Effector CD8-positive, alpha-beta T cell (primary cell): ENCODE results near the gene TRAF3IP1.
"Not testable (repeated sequence)": the region's sequence is repeated elsewhere in the genome, so short reads cannot be mapped to it uniquely, and the experiment has no call there.

Experiments used
- DNase-seq: peaks from one replicate; lab custom pipeline; 2025; lab: John Stamatoyannopoulos, UW

Gene TRAF3IP1

DNA sequence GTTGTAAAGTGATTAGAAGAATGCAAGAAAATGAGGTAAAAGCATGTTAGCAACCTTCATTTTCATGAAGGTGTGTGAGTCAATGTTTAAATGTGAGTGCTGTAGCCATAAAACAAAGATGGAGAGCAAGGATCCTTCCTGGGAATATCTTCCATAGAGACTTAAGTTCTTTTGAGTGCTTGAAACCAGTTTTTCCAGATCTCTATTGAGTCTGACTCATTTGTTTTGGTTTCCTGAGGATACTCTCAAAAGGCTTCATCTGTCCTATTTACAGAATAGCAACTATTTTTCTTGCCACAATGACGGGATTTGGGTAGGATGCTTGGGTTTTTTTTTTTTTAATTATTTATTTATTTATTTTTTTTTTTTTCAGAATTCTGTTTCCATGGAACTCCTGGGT is 60.5 kb downstream of the TRAF3IP1 start:
- no peak for DNase-seq

DNA sequence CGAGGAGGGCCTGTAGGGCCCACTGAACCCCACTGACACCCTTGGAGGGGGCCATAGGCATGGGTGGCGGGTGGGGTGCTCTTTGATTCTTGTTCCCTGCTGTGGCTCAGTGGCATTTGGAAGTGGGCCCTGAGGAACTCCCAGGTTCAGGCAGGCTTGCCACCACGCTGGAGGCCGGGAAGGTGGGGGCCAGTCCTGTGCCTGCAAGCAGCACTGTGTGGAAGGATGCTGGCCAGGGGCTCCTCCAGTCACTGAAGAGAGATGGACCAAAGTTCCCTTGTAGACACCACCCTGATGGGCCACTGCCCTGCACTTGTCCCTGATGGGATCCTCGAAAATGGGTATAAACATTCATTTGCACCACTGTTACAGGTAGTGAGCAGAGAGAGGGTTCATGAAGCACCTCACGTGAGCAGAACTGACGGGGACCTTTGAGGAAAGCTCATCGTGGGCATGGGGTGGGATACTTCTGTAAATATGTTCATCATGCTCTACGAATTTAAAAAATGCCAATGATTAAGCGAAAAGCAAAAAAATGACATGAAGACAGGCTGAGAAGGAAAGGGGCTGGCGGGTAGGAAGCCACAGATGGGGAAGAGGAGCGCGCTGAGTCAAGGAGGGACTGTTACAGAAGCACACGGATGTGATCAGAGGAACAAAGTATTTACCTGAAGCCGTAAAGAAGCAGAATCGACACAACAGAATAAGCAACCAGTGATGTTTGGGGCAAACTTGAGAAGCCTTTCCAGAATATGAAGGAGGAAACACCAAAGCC is 61.2 kb downstream of the TRAF3IP1 start:
- DNase-seq = no peak

DNA sequence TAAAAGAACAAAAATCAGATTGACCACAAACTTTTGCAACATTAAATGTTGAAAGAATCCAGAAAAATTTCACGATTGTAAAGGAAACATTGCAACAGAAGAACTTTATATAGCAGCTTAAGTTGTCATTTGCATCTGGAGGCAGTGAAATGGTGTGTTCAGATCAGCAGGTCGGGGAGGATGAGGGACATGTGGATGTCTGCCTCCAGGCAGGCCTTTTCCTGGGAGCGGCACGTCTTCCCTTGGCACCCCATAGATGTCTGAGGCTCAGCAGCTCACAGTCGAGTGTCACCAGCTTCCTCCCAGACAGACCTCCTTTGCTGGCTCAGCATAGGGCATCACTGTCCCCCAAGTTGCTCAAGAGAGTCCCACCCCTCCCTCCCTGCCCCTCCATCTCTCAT is 62.1 kb downstream of the TRAF3IP1 start:
- no peak for DNase-seq

DNA sequence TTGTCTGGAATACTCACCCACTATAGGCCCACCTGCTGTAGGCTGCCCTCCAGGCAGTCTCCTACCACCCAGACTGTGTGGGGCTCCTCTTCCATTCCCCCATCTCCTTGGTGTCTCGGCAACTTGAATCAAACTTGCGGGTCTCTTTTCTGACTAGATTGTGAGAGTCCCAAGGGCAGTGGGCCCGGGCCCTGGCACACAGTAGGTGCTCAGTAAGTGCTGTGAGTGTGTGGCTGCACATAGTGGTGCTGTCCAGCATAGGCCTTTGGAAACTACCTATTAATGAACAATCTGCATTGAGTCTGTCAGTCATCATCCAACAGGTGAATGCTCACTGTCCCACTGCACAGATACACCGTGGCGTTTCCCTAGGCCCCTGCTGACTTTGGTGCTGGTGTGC is 62.8 kb downstream of the TRAF3IP1 start:
- DNase-seq = no peak

DNA sequence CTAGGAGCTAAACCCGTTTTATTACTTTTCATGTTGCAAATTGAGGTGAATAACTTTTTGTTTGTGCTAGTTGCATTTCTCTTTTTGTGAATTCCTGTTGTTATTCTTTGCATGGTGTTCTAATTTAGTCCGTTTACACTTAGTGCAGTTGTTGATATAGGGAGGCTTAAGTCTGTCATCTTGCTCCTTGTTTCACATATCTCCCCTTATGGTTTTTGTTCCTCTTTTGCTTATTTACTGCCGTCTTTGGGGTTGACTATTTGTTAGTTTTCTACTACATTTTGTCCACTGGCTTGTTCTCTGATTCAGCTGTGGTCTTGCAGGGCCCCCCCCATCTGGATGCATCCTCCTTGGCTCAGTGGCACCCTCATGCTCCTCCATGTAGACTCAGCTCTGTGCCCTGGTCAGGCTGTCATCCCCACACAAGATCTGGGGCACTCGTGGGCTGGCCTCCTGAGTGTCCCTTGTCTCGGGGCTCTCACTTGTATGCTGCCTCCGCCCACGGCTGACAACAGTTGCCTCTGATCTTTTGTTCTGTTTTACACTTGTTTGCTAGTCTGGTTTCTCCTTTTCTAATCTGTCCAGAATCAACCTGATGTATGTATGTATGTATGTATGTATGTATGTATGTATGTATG is 63.5 kb downstream of the TRAF3IP1 start:
- DNase-seq = no peak

DNA sequence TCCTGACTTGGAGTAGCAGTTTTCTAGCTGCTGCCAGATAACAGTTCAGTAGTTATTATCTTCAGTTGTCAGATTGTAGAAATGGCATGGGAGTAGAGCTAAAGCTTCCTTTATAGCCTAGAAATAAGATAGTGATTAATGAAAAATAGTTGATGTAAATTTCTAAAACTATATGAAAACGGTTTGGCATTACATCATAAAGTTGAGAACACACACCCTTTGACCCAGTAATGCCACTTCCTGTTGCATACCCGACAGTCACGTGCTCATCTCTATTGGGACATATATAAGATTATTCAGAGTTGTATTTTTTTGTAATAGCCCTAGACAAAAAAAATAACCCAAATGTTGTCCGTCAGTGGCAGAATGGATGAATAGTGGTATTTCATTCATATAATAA is 67.0 kb downstream of the TRAF3IP1 start:
- no peak for DNase-seq

DNA sequence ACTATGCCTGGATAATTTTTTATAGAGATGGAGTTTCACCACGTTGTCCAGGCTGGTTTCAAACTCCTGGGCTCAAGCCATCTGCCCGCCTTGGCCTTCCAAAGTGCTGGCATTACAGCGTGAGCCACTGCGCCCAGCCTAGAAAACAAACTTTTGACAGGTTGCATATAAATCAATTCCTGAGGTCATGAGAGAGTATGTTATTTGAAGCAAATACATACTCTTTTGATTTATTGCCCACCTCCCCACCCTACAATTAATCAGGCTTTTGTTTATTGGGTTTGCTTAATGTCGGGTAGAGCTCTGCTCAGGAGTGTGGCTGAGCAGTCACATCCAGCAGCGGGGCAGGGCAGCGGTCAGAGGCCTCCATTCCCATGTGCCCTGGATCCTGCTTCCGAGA is 68.5 kb downstream of the TRAF3IP1 start:
- DNase-seq = no peak

DNA sequence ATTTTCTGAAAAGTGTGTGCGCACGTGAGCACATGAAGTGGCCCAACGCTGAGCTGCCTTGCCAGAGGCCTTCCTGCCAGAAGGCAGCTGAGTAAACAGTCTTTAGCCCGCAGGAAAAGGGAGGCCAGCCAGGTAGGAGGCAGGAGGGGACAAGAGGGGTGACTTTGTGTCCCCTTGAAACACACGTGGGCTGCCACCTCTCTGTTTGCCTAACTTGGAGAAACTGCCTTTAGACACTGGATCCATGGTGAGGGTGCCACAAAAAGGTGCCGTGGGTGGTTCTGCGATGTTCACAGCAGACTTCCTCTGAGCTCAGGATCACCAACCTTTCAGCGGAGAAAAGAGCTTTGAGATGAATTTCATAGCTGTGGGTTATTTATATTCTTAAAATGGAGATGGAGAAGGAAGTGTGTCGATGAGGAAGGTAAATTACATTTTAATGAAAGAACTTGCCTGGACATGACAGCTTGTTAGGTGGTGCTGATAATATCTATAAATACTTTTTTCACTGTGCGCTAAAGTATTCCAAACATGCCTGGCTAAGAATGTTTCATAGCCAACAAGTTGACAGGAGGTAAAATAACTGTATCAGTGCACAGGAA is 69.8 kb downstream of the TRAF3IP1 start:
- DNase-seq = no peak

DNA sequence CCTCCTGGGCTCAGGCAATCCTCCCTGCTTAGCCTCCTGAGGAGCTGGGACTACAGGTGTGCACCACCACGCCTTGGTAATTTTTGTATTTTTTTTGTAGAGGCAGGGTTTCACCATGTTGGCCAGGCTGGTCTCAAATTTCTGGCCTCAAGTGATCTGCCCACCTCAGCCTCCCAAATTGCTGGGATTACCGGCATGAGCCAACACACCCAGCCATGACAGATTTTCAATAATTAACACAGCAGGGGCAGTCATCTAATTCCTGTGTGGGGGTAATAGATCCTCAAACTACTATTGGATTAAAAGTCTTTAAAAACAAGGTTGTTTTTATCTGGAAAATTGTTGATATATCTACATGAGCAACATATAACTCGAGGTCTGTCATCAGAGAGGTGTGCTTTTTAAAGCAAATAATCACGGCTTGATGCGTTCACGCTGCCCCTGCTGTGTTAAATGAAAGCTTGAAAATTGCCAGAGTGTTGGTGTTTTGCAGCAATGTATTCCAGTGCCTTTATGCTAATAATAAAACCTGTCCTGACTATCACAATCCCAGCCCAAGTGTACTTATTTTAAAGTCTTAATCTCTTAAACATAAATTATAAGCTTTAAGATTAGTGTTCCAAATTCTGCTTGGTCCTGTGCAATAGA is 70.8 kb downstream of the TRAF3IP1 start:
- DNase-seq = no peak

DNA sequence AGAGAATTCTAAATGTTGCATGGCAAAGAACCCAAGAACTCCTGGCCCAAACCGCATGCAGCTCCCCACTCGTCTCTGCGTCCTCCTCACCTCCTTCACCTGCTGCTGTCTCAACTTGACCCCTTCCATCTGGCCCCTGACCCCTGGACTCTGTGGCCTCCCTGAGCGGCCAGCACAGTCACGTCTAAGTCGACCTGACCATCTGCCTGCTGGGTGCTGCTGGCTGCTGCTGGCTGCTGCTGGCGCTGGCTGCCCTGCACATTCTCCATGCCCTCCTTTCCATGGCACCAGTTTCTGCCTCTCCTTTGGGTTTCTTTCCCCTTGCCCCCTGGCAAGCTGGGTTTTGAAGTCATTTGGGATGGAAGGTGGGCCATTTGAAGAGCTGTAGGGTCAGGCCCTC is 76.3 kb downstream of the TRAF3IP1 start:
- DNase-seq = no peak

DNA sequence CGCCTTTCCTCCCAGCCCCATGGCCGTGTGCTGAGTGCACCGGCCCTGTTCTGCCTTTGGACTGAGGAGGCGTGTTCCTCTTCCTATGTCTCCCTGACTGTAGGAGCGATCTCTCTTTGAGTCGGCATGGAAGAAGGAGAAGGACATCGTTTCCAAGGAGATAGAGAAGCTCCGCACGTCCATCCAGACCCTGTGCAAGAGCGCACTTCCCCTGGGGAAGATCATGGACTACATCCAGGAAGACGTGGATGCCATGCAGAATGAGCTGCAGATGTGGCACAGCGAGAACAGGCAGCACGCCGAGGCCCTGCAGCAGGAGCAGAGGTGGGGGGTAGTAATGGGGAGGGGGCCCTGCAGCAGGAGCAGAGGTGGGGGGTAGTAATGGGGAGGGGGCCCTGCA is 77.0 kb downstream of the TRAF3IP1 start:
- DNase-seq = no peak

DNA sequence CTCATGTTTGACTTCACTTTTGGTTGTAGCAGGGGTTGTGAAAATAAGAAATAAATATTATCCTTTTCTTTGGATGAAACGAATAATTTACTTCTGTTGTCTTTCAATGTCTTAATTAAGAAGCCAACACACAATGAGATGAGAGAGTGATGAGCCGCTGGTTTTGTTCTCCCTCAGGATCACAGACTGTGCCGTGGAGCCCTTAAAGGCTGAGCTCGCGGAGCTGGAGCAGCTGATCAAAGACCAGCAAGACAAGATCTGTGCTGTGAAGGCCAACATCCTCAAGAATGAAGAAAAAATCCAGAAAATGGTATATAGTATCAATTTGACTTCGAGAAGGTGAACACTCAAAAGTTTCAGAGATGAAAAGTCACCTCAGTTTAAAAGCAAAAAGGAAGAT is 78.3 kb downstream of the TRAF3IP1 start:
- no peak for DNase-seq

DNA sequence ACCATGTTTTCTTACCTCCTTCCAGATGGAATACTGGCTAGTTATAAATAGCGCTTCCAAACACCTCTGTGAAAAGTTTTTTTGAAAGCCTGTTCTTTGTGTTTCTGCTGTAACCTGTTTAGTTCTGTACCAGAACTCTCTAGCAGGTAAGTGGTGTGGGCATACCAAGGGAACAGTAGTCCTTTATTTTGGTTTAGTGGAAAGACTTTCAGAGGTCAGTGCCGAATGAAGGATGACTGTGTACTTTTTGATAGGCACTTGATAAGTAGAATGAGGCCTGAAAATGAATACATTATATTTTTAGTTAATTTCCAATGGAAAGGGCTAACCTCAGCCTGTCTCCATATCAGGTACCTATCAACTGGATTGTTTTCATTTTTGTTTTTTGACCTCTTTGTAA is 78.8 kb downstream of the TRAF3IP1 start:
- no peak for DNase-seq

DNA sequence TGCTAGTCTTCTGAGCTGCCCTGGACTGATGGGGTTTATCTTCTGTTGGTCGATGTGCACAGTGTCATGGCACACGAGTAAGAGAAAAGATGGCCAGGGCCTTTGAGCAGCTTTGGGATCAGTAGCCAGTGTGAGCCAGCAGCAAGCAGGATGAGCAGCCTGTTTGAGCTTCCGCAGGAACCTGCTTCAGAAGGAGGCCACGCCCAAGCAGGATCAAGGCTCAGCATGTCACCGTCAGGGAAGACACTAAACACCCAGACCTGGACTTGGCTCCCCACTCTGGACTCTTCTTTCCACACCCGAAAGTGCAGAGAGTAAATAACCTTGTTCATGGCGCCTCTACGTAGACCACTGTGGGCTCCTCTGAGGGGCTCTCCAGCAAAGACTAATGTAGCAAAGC is 81.2 kb downstream of the TRAF3IP1 start:
- DNase-seq = no peak

DNA sequence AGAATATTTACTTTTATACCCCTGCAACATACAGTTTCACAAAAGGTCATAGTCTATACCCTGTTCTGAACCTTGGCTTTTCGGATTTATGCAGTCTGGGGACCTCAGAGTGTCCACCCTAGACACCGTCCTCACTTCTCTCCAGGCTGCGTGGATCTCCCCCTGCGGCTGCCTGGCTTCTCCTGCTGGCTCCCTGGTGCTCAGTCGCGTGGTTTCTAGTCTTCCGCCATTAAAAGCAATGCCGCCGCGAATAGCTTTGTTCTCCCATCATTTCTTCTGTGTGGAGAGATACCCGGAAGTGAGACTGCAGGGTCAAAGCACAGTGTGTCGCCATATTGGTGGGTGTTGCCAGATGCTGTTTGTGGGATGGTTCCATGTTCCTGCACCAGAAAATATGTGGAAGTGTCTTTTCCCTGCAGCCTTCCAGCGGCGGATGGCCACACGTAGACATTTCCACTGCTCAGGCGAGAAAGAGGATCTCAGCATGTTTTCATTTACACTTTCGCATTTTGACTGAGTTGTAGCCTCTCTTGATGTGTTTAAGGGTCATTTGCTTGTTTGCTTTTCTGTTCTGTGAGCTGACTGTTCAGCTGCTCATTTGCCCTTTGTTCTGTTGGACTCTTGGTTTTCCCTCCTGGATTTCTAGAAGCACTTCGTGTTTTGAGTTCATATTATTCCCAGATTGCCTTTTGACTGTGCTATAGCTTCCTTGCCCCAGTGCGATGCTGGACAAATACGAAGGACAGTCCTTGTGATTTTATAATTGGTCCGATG is 83.5 kb downstream of the TRAF3IP1 start:
- no peak for DNase-seq

DNA sequence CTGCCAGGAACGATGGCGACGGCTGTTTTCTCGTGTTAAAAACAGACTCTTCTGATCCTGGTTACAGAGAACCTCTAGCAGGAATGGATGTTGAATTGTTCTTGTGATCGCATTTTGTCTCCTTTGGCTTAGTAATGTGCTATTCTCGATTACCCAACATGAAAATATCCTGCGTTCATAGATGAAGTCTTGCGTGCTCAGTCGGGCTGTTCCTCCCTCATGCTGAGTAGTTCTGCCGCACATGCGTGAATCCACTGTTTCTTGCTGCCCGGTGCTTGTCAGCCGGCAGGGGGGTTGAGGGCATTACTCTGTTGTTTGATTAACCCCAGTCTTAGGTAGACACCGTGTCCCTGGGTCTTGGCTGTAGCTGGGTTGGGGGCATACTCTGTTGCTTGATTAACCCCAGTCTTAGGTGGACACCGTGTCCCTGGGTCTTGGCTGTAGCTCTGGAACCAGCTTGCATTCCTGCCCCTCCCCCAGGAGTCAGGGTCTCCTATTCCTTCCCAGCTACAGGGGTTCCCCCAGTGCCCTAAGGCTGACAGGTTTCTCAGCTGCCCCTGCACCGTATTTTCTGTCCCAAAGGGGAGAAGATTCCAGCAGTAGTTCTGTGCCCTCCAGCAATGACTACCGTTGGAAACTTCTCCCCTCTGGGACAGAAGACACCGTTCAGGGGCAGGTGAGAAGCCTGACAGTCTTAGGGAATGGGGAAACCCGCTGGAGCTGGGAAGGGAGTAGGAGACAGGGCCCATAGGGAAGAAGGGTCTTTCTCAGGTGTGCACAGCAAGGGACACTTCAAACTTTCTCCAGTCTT is 84.3 kb downstream of the TRAF3IP1 start:
- DNase-seq = no peak

DNA sequence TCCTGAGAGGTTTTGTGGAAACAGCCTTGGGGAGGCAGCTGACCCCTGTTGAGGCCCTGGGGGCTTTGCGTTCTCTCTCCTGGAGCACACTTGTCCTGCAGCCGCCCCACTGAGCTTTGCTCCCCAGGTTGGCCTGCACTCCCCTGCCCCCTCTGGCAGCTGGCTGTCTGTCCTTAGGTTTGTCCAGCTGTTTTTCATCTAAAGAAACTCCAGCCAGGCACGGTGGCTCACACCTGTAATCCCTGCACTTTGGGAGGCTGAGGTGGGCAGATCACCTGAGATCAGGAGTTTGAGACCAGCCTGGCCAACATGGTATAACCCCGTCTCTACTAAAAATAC is 84.9 kb downstream of the TRAF3IP1 start:
- DNase-seq = not testable (repeated sequence)

DNA sequence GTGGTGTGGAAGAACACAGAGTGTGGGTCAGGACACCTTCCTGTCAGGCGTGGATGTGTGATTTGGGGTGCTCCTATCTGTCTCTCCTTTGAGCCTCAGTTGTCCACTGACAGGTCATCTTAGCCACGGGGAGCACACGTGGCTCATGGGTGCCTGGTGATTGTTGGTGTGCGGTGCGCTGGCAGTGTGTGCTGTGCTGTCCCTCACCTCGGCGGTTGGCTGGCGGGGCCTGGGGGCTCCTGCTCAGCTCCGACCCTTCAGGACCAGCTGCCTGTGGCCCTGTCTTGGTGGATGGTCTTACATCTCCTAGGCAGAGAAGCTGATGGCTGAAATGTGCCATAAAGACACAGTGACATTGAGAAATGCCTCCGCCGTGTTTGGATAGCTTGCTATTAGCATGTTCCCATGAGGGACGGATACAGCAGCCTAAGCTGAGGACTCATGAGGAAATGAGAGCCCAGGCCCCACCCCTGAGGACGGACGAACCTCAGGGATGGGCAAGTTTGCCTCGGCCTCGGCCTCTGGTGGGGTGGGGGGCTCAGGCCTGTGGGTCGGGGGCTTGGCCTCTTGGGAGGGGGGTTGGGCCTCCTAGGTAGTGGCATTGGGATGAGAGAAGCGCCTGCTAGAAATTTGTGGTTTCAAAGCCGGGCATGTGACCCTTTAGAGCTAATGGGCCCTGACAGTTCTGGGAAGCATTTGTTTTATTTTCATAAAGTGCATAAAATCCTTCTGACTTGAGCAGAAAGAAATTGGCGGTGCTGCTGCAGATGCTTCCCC is 86.1 kb downstream of the TRAF3IP1 start:
- DNase-seq = no peak

DNA sequence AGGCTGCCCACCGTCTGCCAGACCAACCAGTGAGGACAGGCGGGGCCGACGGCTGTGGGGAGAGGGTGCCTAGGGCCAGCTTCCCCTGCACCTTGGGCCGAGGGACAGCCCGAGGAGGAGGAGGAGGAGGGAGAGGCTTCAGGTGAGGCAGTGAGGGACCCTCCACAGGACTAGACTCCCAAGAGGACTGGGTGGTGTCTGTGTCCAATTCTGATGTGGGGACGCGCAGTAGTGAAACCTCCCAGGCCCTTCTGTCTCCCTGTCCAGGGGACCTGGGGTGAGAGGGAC is 86.6 kb downstream of the TRAF3IP1 start:
- no peak for DNase-seq

DNA sequence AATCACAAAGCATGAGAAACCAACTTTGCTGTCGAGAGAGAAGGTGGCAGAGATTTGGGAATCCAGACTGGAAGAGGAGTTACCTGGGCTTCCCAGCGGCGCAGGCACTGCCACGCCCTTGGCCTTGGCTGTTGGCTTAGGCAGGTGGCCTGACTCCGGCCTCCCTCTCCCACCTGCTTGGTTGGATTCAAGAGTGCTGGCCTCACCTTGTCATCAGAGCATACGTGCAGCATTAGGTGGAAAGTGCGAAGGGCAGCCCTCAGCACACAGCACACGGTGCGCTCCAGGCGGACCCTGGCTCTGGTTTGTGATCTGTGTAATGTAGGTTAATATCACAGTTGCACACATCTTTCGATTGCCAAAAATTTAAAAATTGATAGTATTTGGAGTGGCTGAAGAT is 87.2 kb downstream of the TRAF3IP1 start:
- DNase-seq = no peak
